GM04503 (cell line): ENCODE measurements around the gene GPC2.
A peak's percentile ranks its signal among the peaks of the same experiment; 100 is the strongest.
"Not testable (repeated sequence)": the region's sequence is repeated elsewhere in the genome, so short reads cannot be mapped to it uniquely, and the experiment has no call there.

ENCODE experiments used
- DNase-seq: peaks from one replicate; pipeline ENCODE4 v3.0.0-alpha.2; 2012; ENCODE audit warnings: low read depth

GPC2 gene

DNA sequence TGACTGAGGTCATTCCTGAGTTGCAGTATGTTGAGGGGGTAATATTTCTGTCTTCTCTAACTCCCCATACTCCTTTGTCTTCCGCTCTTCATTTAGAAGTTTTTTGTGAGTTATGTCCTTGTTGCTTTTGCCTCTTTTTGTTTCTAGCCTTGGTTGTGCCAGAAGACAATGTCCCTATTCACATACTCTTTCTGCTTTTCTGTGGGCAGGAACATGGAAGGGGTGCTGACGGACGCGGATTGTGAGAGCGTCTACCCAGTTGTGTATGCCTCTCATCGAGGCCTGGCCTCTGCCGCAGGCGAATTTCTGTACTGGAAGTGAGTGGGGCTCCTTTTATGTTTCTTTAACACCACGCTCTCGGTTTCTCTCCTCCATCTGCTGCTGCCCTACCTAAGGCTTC, 21.1 kb upstream of the GPC2 start:
- DNase-seq, result no peak

DNA sequence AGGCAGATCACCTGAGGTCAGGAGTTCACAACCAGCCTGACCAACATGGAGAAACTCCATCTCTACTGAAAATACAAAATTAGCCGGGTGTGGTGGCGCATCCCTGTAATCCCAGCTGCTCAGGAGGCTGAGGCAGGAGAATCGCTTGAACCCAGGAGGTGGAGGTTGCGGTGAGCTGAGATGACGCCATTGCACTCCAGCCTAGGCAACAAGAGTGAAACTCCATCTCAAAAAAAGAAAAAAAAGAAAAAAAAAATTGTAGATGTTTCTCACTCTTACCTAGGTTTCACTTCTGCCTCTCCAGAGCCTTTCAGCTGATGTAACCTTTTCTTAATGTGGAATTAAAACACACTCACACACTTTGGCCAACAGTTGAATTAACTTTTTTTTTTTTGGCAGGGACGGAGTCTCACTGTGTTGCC, 18.7 kb upstream of the GPC2 start:
- DNase-seq, result not testable (repeated sequence)

DNA sequence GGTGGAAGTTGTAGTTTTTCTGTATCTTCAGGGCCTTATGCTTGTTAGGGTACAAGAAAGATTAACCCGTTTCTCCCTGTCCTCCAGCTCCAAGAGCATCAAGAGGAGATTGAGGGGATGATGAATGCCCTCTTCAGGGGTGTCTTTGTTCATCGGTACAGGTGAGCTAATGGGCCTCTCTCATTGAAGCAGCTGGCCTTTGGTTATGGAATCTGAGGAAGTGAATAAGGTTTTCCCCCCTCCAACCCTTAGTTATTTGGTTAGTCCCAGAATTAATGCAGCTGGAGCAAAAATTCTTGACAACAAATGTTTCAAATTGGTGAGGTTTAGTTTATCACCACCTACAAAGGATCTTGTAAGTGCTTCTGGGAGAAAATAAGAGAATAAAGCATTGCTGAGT, 18.0 kb upstream of the GPC2 start:
- no peak for DNase-seq

DNA sequence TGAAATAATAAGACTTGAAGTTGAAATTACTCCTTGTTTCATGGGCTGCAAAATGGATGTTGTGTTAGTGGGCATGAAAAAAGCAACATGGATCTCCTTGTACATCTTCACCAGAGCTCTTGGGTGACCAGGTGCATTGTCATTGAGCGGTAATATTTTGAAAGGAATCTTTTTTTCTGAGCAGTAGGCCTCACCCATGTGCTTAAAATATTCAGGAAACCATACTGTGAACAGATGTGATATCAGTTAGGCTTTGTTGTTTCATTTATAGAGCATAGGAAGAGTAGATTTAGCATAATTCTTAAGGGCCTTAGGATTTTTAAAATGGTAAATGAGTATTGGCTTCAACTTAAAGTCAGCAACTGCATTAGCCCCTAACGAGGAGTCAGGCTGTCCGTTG, 15.8 kb upstream of the GPC2 start:
- no peak for DNase-seq

DNA sequence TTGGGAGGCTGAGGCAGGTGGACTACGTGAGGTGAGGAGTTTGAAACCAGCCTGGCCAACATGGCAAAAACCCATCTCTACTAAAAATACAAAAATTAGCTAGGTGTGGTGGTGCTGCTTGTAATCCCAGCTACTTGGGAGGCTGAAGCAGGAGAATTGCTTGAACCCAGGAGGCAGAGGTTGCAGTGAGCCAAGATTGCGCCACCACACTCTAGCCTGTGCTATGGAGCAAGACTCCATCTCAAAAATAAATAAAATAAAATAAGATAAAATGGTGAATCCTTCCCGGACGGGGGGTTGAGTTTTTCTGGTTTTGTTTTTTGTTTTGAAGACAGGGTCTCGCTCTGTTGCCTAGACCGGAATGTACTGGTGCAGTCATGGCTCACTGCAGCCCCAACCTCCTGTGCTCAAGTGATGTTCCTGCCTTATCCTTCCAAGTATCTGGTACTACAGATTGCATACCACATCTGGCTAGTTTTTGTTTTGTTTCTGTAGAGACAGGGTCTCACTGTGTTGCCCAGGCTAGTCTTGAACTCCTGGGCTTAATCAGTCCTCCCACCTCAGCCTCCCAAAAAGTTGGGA, 15.2 kb upstream of the GPC2 start:
- not testable (repeated sequence) for DNase-seq

DNA sequence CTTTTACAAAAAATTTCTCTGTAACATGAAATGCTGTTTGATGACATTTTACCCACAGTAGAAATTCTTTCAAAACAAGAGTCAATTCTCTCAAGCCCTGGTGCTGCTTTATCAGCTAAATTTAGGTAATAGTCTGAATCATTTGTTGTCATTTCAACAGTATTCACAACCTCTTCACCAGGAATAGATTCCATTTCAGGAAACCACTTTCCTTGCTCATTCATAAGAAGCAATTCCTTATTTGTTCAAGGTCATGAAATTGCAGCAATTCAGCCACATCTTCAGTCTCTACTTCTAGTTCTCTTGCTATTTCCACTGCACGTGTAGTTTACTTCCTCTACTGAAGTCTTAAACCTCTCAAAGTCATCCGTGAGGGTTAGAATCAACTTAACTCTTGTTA, 14.6 kb upstream of the GPC2 start:
- peak; percentile 41 for DNase-seq

DNA sequence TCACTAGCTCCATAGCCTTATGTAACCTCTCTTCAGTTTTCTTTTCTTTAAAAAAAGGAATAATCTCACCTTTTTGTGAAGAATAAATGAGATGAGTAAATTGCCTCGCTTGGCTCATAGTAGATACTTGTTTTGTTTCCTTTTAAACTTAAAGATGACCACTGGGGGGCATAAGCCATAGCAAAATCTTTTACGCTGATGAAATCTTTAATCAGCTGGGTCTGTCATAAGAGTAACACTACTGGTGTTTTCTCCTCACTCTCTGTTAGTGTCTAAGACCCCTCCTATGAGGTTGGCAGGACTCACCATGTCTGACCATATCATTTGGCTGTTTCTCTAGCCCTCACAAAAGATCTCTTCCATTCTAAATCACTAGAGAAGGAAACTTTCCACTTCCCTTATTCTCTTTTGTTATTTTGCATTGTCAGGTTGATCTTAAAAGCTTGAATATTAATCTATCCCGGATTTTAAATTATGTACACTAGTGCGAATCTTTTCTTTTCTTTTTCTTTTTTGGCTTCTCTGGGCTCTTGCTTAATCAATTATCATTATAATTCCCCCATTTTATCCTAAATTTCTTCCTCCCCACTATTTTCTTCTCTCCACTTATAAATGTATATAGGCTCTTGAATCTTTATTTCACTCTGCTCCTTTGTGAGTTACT, 13.0 kb upstream of the GPC2 start:
- no peak for DNase-seq

DNA sequence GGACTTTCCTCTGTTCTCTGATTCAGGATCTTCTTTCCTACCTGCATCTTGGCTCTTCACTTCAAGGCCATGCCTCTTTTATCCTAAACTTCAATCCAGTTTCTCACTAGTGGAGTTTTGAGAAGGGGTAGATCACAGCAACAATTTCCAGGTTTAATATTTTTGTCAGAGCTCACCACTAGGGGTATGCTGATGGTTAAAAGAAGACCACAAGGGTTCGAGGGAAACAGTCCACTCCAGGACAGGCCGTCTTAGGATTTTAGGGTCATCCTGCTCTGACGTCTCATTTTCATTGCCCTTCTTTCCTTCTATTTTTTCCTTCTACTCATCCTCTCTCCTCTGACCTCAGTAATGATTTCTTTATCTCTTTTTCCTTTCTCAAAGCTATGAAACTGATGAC, 11.9 kb upstream of the GPC2 start:
- no peak for DNase-seq

DNA sequence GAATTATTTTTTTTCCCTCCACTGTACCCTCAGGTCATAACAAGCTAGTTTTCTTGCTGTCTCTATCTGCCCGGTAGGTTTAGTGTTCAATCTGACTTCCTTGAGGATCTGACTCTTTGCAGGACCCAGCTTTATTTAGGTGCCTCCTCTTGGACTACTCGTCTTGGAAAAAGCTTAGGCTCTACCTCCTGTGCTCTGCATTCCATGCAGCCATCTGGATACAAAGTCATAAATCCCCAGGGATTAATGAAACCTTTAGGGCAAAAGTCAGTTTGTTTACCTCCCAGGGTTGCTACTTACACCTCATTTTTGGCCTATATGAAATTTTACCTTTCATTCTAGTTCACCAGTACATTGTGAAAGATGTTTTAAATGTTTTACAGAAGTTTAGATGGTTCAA, 8.5 kb upstream of the GPC2 start:
- no peak for DNase-seq

DNA sequence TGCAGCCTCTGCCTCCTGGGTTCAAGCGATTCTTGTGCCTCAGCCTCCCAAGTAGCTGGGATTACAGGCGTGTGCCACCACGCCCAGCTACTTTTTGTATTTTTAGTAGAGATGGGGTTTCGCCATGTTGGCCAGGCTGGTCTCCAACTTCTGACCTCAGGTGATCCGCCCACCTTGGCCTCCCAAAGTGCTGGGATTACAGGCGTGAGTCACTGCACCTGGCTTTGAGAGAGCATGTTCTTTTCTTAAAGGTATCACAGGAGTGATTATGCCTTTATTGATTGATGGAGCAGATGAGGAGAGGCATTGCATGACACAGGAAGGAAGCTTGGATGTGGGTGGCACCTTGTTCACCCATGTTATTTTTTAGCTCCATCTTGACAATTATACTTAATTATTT, 5.9 kb upstream of the GPC2 start:
- not testable (repeated sequence) for DNase-seq

DNA sequence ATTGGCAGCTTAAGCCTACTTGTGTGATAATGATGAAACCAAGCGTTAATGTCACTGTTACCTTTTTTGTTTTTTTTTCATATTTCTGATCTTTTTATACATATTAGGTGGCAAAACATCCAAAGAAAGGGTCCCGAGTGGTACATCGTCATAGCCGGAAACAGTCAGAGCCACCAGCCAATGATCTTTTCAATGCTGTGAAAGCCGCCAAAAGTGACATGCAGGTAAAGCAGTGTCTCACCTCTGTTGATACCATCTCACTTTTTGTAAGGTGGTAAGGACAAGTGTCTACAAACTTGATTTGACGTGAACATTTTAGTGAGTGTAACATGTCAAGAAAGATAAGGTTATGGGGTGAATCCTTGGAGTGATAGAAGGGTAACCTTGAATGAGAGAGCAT, 5.4 kb upstream of the GPC2 start:
- not testable (repeated sequence) for DNase-seq

DNA sequence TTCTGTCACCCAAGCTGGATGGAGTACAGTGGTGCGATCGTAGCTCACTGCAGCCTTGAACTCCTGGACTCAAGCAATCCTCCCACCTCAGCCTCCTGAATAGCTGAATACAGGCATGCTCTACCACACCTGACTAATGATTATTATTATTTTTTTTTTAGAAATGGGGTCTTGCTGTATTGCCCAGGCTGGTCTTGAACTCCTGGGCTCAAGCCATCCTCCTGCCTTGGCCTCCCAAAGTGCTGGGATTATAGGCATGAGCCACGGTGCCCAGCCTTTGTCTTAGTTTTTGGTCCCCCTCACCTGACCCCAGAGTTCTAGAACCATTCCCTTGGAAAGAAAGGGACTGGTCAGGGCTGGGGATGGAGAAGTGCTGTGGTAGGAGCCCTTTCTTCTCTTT, 2.9 kb upstream of the GPC2 start:
- not testable (repeated sequence) for DNase-seq

DNA sequence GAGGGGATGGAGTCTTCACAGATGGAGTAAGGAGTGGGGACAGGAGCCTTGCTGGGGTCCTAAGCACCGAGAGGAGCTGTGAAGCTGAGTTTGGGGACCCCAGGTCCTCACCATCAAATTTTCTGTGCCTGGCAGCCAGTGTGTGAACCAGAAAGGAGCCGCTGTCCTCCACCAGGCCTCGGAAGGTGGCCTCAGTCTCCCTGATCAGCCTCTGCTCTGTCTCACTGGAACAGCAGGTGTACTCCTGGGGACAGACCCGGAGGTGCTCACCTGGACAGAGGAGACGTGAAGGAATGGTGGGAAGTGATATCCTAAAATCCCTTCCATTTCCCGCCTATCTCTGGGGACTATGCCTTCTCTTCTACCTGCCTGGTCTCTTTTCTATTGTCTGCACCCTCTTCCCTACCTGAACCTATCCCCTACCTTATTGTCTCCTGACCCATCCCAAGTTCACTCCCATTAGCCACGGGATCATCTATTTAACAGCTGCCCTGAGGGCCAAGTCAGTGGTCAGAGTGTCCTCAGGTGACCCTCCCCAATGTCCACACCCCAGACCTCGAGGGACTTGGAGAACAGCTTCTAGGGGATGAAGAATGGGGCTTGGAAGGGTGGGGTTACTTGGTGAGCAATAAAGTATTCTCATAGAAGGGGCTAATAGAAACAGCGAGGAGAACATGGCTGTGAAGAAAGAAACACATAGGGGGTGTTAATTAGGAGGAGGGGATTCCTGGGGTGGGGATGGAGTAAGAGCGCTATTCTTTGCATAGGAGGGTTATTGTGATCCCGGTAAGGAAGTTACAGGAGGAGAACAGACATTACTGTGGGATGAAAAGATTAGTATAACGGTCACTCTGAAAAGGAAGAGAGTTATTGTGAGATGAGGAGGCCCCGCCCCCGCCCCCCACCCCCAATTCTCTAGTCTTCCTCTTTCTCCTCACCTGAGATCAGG, 811 bp downstream of the GPC2 start:
- DNase-seq, result no peak

DNA sequence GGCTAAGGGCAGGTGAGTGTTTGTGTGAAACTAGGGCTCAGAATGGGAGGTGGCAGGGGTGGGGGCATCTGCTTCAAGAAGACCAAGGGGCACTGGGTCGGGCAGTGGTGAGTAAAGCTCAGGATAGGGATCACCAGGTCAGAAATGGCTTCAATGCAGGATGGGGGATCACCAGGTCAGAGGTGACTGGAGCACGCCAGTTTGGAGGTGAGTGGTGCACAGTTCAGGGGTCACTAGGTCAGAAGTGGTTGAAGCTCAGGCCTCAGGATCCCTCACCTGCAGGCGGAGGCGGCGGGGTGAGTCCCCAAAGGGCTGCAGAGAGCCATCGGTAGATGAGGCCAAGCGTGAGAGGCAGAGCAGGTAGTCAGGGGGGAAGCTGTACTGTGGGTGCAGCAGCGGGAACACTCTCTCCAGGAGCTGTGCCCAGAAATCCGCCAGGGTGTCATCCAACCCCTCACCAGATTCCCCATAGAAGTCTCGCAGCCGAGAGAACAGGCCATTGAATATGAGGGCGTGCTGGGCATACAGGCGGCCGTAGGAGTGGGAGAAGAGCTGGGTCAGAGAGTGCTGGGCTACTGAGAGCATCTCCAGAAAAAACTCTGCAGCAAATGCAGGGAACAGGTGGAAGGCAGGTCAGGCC, 1.8 kb downstream of the GPC2 start:
- no peak for DNase-seq

DNA sequence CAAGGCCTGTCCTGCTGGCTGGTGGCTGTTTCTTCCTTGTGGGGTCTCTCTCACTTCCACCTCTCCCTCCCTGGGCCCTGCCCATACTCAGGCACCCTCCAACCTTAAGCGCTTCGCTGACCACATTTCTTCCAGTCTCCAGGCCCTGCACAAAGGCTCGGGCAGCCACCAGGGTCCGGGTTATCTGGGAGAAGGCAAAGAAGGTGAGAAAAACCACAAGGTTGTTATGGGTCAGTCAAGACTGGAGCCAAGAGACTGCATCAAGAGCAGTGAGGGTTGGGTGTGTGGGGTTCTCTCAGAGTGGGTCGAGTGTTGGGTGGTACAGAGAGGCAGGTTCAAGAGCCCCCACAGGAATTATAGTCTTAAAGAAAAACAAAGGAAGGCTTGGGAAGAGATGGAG, 2.6 kb downstream of the GPC2 start:
- no peak for DNase-seq

DNA sequence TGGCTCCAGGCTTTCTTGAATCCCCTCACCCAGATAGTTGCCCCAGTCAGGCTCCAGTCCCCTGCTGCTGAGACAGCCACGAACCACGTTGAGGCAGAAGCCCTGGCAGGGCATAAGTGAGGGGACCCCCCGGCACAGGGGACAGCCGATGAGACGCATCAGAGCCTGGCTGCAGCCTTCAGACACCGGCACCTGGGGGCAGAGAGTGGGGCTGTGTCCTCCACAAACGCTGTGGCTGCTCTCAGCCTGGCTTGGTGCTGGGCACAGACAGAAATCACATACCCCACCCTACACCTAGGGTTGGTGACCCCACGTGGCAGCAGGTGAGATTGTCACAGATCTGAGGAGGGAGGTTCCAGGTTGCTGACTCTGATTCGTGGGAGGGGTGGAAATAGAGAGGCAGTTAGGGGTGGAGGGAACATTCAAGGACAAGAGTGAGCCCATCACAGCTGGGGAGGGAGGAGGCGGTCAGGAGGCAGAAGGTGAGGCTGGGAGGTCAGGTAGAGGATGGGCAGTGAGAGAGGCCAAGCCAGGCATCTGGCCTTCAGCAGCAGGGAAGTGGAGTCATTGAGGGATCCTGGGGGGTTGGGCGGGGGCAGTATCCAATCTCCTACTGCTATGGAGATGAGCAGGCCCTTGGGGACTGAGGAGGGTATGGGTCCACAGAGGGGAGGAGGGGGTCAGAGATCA, 3.2 kb downstream of the GPC2 start:
- no peak for DNase-seq

DNA sequence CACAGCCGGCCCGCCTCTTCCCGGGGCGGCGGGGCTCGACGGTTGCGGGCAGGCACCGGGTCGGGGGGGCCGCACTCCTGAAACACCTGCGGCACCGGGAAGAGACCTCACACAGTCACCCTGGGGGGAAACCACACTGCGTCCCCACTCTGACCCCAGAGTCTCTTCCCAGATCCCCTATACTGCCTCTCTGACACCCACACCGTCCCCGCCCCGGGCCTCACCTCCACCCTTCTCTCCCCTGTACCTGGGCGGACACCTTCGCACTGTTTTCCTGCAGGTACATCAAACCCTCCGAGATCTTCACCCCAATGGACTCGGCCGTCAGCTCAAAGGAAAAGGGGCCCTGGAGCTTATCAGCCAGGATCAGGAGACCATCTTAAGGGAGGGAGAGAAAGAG, 5.3 kb downstream of the GPC2 start:
- no peak for DNase-seq

DNA sequence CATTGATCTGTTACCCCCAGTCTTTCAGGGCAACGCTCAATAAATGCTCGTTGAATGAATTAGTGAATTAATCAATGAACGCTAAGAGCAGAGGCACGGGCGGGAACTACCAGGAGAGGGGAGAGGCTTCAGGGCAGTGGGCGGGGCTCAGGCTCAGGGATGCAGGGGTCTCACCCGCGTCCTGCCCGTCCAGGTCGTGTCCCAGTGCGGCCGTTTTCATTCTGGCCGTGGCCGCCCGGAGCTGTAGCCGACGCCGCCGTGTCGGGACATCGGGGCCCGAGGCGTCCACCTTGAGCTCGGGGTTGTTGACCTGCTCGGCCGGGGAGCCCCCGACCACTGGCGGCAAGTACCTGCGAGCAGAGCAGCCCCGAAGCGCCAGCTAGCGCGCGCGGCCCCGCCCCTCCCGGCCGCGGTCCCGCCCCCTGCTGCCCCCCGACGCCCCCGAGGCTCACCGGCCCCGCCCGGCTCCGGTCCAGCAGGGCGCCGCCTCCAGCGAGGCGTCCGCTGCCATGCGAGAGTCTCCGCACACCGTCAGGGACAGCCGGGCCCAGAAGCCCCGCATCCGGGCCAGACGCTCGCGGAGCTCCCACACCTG, 6.0 kb downstream of the GPC2 start:
- no peak for DNase-seq

DNA sequence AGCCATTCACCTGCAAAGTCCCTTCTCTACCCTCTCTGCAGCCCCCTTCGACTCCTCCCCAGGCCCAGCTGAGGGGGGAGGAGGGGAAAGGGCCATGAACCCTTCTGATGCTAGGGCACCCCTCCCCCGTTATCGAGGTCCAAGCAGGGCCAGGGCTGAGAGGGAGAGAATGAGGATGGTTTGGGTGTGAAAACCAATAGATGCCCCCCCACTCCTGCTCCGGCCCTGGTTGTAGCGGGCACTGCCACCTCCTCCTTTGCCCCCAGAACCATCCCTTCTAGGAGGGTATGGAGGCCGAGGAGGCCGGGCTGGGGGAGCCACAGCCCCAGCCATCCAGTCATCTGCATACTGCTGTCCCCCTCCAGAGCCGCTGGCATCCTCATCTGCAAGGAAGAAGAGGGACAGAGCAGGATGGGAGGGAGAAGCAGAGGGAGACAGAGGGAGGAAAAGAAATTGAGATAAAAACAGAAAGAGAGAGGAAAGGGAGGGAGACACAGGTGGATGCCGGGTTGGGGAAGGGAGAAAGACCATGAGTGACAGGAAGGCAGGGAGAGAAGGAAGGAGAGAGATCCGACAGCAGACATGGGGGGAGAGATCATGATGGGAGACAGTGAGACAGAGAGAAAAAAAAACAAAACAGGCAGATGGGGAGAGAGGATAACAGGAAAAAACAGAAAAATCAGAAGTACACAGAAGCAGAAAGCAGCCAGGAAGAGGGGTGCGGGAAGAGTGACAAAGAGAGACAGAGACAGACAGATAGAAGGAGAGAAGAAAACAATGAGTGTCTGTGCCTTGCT, 6.9 kb downstream of the GPC2 start:
- DNase-seq, result no peak

DNA sequence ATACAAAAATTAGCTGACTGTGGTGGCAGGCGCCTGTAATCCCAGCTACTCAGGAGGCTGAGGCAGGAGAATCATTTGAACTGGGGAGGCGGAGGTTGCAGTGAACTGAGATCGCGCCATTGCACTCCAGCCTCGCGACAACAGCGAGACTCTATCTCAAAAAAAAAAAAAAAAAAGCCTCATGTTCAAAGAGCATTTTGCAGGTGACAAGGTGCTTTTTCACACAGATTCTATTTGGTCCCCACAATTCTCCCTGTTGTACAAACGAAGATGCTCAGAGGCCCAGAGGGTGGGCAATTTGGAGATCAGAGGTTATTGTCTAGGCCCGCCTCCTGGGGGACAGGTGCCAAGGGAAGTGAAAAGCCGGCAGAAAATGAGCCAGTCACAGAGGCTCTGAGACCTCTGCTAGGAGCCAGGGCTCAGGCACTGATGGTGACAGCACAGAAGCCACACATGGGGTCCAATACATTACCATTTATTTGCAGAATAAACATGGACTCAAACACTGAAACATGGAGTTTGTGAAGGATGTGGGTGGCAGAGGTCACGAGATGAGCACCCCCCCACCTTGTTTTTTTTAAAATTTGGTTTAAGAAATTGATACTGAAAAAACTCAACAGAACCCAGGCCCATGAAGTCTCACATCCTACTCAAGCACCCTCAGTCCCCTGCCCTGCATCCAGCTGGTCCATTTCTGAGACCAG, 7.9 kb downstream of the GPC2 start:
- no peak for DNase-seq
